Measurements from ENCODE around the gene UTP14C.

UTP14C gene

DNA sequence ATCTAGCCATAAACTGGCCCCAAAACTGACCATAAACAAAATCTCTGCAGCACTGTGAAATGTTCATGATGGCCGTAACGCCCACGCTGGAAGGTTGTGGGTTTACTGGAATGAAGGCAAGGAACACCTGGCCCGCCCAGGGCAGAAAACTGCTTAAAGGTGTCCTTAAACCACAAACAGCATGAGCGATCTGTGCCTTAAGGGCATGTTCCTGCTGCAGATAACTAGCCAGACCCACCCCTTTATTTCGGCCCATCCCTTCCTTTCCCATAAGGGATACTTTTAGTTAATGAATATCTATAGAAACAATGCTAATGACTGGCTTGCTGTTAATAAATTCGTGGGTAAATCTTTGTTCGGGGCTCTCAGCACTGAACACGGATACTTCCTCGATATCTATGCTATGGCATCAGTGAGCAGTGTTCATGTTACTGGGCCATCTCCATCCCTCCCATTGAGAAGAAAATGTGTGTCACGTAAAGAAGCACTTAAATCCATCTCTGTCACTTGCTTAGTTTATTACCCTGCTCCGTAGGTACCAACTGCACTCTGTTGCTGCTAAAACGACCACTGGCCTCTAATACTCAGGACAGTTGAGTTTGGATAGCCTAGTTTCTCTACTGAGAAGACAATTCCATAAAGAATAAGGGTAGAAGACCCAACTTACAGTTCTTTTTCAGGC is 18.5 kb upstream of the UTP14C start:
- TF ChIP-seq YY1 (IDR thresholded peaks at IDR 0.05; ENCODE audit: low read depth) (no peak), REST (IDR thresholded peaks at IDR 0.05; ENCODE audit: low read depth) (no peak), NFIC (IDR thresholded peaks at IDR 0.05) (no peak), ZBTB7A (IDR thresholded peaks at IDR 0.05; ENCODE audit: low read depth) (no peak), EP300 (IDR thresholded peaks at IDR 0.05; ENCODE audit: borderline replicate concordance) (no peak), FOXM1 (IDR thresholded peaks at IDR 0.05; ENCODE audit: borderline replicate concordance, low read depth) (no peak)
- TF ChIP-seq, protein P1, sequence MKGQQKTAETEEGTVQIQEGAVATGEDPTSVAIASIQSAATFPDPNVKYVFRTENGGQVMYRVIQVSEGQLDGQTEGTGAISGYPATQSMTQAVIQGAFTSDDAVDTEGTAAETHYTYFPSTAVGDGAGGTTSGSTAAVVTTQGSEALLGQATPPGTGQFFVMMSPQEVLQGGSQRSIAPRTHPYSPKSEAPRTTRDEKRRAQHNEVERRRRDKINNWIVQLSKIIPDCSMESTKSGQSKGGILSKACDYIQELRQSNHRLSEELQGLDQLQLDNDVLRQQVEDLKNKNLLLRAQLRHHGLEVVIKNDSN (IDR thresholded peaks at IDR 0.05): no peak

- no peak for TF ChIP-seq EGR1 (IDR thresholded peaks at IDR 0.05)
- TF ChIP-seq TEAD4 (IDR thresholded peaks at IDR 0.05): no peak
- no peak for TF ChIP-seq ZBTB7A (IDR thresholded peaks at IDR 0.05; ENCODE audit: low read depth)
- TF ChIP-seq, protein P1 (IDR thresholded peaks at IDR 0.05): no peak
- no peak for TF ChIP-seq NFIC (IDR thresholded peaks at IDR 0.05)
- no peak for TF ChIP-seq FOXM1 (IDR thresholded peaks at IDR 0.05; ENCODE audit: borderline replicate concordance, low read depth)
- no peak for TF ChIP-seq TCF12 (IDR thresholded peaks at IDR 0.05; ENCODE audit: low read depth)
- TF ChIP-seq CEBPB (IDR thresholded peaks at IDR 0.05): no peak
- no peak for TF ChIP-seq TAF1 (IDR thresholded peaks at IDR 0.05; ENCODE audit: low read depth)
- TF ChIP-seq CREB1 (IDR thresholded peaks at IDR 0.05; ENCODE audit: low read depth): no peak
- TF ChIP-seq EP300 (IDR thresholded peaks at IDR 0.05; ENCODE audit: borderline replicate concordance): no peak
Measured at GRCh38 chr13:52006523-52007245, 17.8 kb upstream of the UTP14C start.

- TF ChIP-seq, protein P1 (IDR thresholded peaks at IDR 0.05): no peak
- TF ChIP-seq FOXM1 (IDR thresholded peaks at IDR 0.05; ENCODE audit: borderline replicate concordance, low read depth): no peak
- no peak for TF ChIP-seq TAF1 (IDR thresholded peaks at IDR 0.05; ENCODE audit: low read depth)
- TF ChIP-seq ZBTB7A (IDR thresholded peaks at IDR 0.05; ENCODE audit: low read depth): no peak
- TF ChIP-seq EGR1 (IDR thresholded peaks at IDR 0.05): no peak
- TF ChIP-seq REST (IDR thresholded peaks at IDR 0.05; ENCODE audit: low read depth): no peak
- no peak for TF ChIP-seq EP300 (IDR thresholded peaks at IDR 0.05; ENCODE audit: borderline replicate concordance)
- no peak for TF ChIP-seq NFIC (IDR thresholded peaks at IDR 0.05)
- TF ChIP-seq TCF12 (IDR thresholded peaks at IDR 0.05; ENCODE audit: low read depth): no peak
- TF ChIP-seq MAX (IDR thresholded peaks at IDR 0.05): no peak
- TF ChIP-seq CREB1 (IDR thresholded peaks at IDR 0.05; ENCODE audit: low read depth): no peak
- no peak for TF ChIP-seq RAD21 (IDR thresholded peaks at IDR 0.05; ENCODE audit: low read depth)
- no peak for TF ChIP-seq YY1 (IDR thresholded peaks at IDR 0.05; ENCODE audit: low read depth)
Measured at GRCh38 chr13:52009946-52010345, 14.5 kb upstream of the UTP14C start.

GRCh38 chr13:52010890-52011631 is 13.4 kb upstream of the UTP14C start, which contains the start of gene ATP7B:
Gene ATP7B, minus strand, starts transcription at chr13:52011450. Its CDS starts 113 bp downstream, at chr13:52011337.
- TF ChIP-seq NFIC (IDR thresholded peaks at IDR 0.05): no peak

Measured in Ishikawa (cell line).